GM19372 (cell line): Measurements from ENCODE around the gene KCNT1.

Experiments
- ATAC-seq: cut with Tn5 transposase; IDR thresholded peaks from one replicate; pipeline ENCODE4 v1.9.1; 2021; ENCODE audit warnings: mild to moderate bottlenecking, low read depth, moderate library complexity; ENCODE audit not compliant: unreplicated experiment

KCNT1 gene

GRCh38 chr9:135762921-135763320 lies 60.9 kb downstream of the KCNT1 start:
- ATAC-seq = no peak

- no peak for ATAC-seq
Observed at GRCh38 chr9:135763716-135764446, 61.9 kb downstream of the KCNT1 start.

DNA sequence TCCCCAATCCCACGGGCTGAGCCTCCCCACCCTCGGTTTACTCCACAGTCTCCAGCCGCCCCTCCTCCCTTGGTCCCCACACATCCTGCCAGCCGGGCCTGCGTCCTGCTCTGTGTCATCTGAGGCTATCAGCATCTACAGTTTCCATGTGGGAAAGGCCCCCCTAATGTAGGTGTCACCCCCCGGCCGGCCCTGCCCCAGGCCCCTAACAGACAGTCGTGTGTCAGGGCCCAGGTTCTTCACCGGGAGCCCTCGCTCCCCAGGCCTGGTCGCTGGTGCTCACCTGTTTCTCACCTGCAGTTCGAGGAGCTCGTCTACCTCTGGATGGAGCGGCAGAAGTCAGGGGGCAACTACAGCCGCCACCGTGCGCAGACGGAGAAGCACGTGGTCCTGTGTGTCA lies 62.7 kb downstream of the KCNT1 start:
- no peak for ATAC-seq

DNA sequence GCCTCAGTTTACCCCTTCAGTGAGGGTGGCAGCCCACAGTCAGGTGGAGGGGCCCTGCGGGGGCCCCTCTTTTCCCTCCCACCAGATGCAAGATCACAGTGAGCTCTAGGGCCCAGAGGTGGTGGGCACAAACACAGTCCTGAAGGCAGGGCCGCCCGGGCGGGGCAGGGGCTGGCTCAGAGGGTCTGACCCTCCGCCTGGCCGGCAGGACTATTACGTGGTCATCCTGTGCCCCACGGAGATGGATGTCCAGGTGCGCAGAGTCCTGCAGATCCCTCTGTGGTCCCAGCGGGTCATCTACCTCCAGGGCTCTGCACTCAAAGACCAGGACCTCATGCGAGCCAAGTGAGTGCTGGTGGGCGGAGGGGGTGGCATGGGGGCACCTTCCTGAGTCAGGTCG lies 63.4 kb downstream of the KCNT1 start:
- ATAC-seq = no peak

DNA sequence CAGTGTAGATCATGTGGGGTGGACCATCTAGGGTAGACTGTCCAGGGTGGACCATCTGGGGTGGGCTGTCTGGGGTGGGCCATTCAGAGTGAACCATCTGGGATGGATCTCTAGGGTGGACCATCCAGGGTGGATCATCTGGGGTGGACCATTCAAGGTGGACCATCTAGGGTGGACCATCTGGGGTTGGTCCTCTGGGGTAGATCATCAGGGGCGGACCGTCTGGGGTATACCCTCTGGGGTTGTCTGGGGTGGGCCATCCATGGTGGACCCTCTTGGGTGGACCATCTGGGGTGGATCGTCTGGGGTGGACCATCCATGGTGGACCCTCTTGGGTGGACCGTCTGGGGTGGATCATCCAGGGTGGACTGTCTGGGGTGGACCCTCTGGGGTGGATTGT lies 64.3 kb downstream of the KCNT1 start:
- ATAC-seq = no peak

DNA sequence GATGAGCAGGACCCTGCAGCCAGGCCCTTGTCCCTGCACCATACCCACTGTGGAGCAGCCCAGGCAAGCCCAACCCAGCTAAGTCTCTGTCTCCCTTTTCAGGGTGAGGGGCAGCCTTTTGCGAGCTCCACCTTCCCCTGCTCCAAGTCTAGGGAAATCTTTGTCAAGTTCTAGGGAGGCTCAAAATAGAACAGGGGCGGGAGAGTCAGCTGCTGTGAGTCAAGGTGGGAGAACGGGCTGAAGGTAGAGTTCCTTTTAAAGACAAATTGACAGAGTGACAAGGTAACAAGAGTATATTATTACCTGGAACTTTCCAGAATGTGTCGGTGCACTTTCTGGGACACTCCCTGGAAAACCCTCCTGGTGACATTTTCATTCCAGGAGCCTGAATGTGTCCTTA lies 64.7 kb downstream of the KCNT1 start:
- ATAC-seq = no peak

DNA sequence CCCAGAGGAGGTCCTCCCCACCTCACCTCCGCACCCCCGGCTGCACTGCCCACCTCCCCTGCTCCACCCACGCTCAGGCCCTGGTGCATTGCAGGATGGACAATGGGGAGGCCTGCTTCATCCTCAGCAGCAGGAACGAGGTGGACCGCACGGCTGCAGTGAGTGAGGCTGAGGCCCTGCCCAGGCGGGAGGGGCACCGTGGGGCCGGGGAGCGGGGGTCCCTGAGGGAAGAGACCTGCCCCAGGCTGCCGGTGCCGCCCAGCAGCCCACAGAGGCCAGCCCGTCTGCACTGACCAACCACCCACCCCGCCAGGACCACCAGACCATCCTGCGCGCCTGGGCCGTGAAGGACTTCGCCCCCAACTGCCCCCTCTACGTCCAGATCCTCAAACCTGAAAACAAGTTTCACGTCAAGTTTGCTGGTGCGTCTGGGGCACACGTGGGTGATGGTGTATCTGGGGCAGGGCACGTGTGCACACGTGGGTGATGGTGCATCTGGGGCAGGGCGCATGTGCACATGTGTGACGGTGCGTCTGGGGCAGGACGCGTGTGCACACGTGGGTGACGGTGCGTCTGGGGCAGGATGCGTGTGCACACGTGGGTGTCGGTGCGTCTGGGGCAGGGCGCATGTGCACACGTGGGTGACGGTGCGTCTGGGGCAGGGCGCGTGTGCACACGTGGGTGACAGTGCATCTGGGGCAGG lies 66.7 kb downstream of the KCNT1 start:
- ATAC-seq = no peak

GRCh38 chr9:135769489-135770202 lies 67.7 kb downstream of the KCNT1 start:
- no peak for ATAC-seq

DNA sequence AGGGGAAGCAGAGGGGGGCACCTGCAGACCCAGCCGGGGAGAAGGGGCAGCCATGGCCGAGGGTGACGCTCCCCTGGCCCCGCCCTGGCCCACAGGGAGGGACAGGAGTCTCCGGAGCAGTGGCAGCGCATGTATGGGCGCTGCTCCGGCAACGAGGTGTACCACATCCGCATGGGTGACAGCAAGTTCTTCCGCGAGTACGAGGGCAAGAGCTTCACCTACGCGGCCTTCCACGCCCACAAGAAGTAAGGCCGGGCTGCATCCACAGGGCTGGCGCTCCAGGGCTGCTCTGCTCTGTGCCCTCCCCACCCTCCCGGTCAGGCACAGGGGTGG lies 68.2 kb downstream of the KCNT1 start:
- ATAC-seq = no peak

DNA sequence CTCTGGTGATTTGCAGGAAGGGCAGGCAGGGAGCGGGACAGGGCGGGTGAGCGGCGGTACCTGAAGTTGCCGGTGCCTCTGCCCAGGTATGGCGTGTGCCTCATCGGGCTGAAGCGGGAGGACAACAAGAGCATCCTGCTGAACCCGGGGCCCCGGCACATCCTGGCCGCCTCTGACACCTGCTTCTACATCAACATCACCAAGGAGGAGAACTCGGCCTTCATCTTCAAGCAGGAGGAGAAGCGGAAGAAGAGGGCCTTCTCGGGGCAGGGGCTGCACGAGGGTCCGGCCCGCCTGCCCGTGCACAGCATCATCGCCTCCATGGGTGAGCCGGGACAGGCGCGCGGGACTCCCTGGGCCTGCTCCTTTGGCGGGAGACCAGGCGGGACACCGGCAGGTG lies 68.8 kb downstream of the KCNT1 start:
- no peak for ATAC-seq

DNA sequence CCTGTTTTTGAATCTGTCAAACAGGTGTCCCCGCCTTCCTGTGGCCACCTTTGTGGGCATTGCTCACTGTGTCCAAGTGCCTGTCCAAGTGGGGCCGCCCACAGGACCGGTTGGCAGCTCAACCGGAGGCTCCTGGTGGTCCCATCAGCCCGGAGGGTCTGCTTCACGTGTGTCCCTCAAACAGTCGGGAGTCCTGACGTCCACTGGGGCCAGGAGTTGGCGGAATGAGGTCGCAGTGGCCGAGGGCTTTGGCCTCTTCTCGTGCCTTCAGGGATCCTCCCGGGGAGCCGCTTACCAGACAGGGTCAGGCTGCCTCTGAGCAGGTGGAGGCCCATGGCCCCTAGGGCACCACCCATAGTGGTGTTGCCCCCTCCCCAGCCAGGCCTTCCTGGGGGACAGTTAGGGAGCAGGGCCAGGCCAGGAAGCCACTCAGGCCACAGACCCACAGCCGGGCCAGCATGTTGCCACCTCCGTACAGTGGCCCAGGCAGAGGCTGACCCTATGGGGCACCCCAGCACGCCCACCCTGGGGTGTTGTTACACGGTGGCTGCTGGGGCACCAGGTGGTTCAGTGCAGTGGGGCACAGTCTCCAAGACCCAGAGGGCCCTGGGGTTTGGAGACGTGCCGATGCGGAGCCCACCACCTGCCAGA lies 69.5 kb downstream of the KCNT1 start:
- ATAC-seq = no peak

- ATAC-seq = no peak
Observed at GRCh38 chr9:135772056-135772646, 70.2 kb downstream of the KCNT1 start.

- ATAC-seq = no peak
Observed at GRCh38 chr9:135772702-135773493, 70.9 kb downstream of the KCNT1 start.

DNA sequence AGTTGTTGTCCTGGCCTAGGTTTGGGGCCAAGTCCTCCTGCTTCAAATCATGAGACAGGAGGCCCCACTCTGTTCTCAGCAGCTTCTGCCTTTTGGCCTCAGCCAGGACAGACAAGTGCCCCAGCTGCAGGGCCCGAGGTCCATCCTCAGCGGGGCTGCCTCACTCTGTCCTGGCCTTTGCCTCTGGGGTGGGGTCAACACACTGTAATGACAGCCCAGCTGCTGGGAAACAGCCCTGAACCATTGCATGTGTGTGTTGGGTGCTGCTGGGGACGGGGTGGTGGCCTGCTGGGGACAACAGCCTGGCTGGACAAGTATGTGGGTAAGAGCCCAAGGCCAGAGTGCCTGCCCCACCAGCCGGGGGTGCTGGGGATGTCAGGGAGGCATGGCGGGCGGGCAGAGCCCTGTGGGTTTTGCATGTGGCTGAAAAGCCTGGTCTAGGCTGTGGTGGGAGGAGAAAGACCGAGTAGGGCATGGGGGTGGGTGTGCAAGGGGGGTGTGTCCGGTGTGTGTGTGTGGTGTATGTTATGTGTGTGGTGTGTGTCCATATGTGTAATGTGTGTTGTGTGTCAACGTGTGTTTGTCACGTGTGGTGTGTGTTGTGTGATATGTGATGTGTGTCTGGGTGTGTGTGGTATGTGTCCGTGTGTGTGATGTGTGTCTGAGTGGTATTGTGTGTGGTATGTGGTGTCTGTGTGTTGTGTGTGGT lies 71.7 kb downstream of the KCNT1 start:
- no peak for ATAC-seq

DNA sequence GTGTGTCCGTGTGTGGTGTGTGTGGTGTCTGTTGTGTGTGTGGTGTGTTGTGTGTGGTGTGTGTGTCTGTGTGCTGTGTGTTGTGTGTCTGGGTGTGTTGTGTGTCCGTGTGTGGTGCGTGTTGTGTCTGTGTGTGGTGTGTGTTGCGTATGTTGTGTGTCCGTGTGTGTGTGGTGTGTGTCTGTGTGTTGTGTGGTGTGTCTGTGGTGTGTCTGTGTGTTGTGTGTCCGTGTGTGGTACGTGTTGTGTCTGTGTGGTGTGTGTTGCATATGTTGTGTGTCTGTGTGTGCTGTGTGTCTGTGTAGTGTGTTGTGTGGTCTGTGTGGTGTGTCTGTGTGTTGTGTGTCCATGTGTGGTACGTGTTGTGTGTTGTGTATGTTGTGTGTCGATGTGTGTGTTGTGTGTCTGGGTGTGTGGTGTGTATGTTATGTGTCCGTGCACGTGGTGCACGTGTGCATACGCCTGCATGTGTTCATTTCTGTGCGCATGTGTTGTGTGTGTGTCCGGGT lies 72.3 kb downstream of the KCNT1 start:
- ATAC-seq = no peak

DNA sequence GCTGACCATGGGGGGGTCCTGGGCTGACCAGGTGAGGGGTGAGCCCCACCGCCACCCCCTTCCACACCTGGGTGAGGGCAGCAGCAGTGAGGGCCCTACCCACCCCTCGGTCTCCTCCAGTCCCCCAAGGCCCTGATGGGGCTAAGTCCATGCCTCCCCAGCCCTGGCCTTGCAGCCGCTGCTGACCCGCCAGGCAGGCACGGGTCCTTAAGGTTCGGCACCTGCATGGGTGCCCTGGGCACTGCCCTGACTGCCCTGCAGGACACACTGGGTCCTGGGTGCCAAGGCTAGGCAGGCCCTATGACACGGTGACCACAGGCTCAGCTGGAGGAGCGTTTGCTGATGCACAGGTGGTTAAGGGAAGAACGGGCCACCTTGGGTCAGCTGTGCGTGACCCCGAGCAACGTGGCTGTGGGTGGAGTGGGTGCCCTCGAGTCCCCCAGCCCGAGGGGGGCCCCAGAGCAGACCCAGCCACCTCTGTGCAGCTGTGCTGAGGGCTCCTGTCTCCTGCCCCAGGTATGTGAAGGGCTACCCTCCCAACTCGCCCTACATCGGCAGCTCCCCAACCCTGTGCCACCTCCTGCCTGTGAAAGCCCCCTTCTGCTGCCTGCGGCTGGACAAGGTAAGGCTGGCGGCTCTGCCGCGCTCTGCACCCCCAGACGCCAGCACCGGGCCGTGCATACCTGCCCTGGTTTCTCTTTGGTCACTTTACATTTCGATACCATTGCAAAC lies 73.0 kb downstream of the KCNT1 start:
- ATAC-seq = no peak

- ATAC-seq = no peak
Observed at GRCh38 chr9:135775911-135776310, 73.9 kb downstream of the KCNT1 start.

DNA sequence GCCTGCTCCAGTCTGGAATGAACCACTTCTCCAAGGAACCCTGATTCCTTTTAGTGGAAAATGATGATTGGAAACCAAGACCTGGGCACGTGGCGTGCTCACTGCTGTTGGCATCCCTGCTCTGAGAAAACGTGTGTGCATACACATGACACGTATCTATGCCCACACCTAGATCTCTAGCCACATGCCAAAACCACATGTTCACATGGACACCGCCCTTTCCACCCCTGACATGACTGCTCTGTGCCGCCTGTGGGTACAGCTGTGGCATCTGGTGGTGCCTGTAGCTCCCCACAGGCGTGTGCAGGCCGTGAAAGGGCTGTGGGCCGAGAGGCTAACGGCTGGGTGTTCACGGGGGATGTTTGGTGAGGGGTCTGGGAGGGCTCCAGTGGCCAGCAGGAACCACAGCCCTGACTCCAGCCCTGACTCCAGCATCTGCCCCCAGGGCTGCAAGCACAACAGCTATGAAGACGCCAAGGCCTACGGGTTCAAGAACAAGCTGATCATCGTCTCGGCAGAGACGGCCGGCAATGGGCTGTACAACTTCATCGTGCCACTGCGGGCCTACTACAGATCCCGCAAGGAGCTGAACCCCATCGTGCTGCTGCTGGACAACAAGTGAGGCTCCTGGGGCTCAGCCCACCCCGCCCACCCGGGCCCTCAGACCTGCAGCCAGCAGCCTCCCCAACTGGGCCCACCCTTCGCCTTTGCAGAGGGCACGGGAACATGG lies 75.1 kb downstream of the KCNT1 start:
- no peak for ATAC-seq
